ENCODE measurements around the gene PIAS4.
"Not testable (repeated sequence)": the region's sequence is repeated elsewhere in the genome, so short reads cannot be mapped to it uniquely, and the experiment has no call there.

Gene PIAS4

DNA sequence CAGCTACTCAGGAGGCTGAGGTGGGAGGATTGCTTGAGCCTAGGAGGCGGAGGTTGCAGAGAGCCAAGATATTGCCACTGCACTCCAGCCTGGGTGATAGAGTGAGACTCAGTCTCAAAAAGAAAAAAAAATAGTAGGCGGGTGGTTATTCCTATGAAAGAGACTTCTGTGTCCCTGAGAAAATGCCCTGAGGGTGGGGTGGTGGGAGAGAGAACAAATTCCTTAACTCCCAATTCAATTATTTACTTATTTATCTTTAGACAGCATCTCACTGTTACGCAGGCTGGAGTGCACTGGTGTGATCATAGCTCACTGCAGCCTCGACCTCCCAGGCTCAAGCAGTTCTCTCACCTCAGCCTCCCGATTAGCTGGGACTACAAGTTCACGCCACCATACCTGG lies 11.9 kb upstream of the PIAS4 start:
- no peak for DNase-seq (ENCODE audit: low read depth in 2 of 2)

- DNase-seq (ENCODE audit: low read depth in 2 of 2) = not testable (repeated sequence)
Measured at GRCh38 chr19:3998667-3999412, 8.7 kb upstream of the PIAS4 start.

DNA sequence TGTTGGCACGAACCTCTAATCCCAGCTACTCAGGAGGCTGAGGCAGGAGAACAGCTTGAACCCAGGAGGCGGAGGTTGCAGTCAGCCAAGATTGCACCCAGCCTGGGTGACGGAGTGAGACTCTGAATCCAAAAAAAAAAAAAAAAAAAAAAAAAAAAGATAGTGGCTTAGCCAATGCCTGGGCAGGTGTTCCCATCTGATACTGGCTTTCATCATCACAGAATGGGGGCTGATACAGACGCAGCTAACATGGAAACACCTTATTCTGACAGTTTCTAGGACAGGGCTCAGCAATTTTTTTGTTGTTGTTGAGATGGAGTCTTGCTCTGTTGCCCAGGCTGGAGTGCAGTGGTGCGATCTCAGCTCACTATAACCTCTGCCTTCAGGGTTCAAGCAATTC lies 6.7 kb upstream of the PIAS4 start:
- DNase-seq (ENCODE audit: low read depth in 2 of 2) = not testable (repeated sequence)

DNA sequence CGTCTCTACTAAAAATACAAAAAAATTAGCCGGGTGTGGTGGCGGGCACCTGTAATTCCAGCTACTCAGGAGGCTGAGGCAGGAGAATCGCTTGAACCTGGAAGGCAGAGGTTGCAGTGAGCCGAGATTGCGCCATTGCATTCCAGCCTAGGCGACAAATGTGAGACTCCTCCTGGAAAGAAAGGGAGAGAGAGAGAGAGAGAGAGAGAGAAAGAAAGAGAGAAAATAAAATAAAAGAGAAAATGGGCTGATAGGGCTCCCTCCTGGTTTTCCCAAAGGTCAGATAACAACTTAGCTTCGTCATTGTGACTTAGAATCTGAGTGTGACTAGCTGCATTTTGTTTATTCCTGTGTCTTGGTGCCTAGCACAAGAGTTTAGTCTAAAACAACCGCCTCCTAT lies 2.1 kb upstream of the PIAS4 start:
- not testable (repeated sequence) for DNase-seq (ENCODE audit: low read depth in 2 of 2)

GRCh38 chr19:4007836-4008539 lies 452 bp downstream of the PIAS4 start:
- no peak for DNase-seq (ENCODE audit: low read depth in 2 of 2)

DNA sequence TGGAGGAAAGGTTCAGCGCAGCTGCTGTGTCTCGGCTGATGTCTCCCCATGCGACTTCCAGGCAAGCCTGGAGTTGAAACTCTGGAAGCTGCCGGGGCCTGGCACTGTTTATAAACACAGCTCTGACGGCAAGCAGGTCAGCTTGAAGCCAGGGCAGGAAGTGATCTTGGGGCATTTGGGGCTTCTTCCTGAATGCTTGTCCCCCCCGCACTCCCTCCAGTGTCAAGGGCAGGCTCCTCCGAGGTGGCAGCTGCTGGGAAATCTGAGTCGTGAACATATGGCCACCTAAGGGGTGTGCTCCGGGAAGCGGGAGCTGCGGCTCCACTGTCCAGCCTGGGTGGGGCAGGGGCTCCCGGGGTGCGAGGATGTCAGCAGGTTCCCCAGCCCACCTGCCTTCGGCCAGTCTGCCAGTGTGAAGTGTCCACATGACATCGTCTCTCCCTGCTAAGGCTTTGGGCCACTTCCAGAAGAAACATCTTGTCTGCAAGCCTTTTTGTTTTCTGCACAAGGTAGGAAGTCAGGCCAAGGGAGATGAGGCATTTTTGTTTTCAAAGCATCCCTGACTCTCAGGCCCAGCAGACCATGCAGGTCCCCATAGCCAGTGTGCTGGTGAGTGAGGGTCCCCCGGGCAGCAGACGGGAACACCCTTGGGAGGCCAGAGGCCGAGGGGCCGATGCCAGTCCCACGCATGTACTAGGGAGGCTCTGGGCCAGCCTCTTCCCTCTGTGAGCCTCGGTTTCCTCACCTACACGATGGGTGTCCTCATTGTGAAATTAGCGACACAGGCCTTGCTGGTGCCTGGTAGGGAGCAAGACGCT lies 2.7 kb downstream of the PIAS4 start:
- no peak for DNase-seq (ENCODE audit: low read depth in 2 of 2)

- no peak for DNase-seq (ENCODE audit: low read depth in 2 of 2)
Measured at GRCh38 chr19:4010808-4011110, 3.2 kb downstream of the PIAS4 start.

GRCh38 chr19:4011430-4011829 lies 3.9 kb downstream of the PIAS4 start:
- DNase-seq (ENCODE audit: low read depth in 2 of 2) = not testable (repeated sequence)

DNA sequence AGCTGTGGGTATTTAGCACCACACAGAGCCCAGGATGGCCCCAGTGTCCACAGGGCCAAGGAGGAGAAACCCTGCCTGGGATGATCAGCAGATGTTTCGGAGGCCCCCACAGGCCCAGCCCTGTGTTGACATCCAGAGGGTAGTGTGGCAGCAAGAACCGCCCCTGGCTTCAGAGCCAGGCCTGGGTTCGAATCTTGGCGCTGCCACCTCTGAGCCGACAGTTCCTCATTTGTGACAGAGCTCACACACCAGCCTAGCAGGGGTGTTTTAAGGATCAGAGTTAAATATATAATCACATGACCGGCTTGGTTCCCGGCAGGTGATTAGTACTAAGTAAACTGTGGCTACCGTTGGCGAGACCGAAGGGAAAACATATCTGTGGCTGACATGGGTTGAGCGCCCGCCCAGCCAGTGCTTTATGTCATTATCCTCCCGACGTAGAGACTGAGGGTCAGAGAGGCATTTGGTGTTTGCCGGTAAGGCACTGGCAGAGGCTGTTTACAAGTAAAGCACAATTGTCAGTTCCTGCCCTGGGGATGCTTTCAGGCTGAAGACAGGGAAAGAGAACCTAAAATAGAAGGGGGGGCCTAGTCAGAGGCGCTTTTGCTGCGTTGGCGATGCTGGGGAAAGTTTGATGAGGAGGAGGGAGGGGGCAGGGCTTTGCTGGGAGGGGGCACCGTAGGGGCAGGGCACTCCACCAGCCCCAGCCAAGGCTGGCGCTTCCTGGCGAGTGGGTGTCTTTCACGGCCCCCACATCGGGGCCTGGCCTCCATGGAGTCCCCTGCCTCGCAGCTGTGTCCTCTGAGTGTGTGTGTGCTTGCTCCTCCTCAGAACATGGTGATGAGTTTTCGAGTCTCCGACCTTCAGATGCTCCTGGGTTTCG lies 4.8 kb downstream of the PIAS4 start:
- DNase-seq (ENCODE audit: low read depth in 2 of 2) = no peak

GRCh38 chr19:4012975-4013634 lies 5.6 kb downstream of the PIAS4 start:
- no peak for DNase-seq (ENCODE audit: low read depth in 2 of 2)

DNA sequence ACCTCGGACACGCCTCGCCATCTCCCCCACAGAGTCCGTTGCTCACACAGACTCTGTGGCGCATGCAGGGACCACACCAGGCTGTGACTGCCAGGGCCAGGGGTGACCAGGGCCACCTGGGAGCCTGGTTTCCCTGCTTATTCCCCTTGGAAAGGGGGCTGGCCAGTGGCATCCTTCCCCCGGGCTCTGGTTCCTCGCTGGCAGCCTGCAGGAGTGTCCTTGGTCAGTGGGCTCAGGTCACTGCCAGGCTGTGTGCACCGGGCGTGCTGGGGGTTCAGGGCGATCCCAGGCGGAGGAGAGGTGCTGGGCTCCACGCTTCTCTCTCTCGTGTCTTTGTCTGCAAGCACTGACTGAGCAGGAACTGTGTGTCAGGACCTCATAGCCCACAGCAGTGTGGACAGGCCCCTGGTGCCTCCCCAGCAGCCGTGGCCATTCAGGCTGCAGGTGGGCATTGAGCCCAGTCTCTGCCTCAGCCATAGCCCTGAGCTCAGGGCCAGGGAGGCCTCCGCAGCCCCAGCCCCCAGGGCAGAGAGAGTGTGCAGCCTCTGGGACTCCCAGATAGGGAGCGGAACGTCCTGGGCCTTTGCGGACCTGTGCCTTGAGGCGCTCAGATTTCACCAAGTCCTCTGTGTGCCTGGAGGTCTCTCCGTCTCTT lies 6.5 kb downstream of the PIAS4 start:
- no peak for DNase-seq (ENCODE audit: low read depth in 2 of 2)

DNA sequence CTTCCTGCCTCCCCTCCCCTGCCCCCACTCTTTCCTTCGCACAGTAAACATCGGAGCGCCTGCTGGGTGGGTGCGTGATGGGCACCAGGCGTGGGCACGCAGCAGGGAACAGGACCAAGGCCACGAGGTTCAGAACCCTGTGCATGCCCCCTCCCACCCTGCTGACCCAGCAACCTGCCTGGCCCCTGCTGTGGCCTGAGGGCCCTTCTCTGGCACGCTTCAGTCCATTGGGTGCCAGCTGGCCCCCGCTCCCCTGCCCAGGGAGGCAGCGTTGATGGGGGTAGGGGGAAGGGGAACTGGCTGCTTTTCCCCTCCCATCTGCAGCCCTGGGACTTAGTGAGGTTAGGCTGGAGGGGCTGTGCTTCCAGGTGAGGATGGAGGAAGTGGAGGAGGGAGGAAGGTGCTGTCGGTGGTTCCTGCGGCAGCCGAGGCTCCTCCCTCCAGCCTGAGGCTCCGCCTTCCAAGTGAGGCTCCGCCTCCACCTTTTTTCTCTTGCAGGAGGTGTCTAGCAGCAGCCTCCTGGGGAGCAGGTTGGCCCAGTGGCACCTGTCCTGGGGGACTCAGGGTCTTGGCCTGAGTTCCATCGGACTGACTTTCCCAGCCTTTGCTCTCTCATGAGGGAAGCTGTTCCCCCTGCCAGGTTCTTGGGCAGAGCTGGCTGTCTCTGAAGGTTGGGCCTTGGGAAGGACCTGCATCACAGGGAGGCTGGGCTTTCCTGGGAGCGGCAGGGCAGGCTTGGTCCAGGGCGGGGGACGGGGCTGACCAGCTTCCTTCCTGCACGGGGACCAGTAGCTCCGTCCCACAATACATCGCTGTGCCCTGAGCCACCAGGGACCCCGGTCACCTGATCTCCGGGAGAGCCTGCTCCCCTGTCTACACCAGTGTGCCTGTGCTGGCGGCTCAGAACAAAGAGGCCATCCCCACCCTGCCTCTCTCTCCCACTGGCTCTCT lies 7.3 kb downstream of the PIAS4 start:
- peak; percentile 30 to 34 for DNase-seq (ENCODE audit: low read depth in 2 of 2)

GRCh38 chr19:4015705-4016402 lies 8.3 kb downstream of the PIAS4 start:
- DNase-seq (ENCODE audit: low read depth in 2 of 2) = no peak

DNA sequence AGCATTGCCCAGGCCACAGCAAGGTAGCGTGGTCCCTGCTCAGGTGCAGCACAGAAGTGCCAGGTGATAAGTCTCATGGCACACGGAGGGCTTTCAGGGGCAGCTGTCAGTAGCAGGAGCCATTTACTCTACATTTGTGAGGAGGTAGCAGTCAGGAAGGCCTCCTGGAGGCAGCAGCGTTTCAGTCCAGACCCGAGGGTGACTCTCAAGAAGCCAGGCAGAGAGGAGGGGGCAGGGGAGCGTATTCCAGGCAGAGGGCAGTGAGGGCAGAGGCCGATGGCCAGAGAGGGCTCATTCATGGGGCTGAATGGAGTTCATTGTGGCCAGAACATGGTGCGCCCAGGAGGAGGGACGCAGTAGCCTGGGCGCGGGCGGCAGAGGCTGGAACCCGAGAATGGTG lies 8.9 kb downstream of the PIAS4 start:
- DNase-seq (ENCODE audit: low read depth in 2 of 2) = no peak

DNA sequence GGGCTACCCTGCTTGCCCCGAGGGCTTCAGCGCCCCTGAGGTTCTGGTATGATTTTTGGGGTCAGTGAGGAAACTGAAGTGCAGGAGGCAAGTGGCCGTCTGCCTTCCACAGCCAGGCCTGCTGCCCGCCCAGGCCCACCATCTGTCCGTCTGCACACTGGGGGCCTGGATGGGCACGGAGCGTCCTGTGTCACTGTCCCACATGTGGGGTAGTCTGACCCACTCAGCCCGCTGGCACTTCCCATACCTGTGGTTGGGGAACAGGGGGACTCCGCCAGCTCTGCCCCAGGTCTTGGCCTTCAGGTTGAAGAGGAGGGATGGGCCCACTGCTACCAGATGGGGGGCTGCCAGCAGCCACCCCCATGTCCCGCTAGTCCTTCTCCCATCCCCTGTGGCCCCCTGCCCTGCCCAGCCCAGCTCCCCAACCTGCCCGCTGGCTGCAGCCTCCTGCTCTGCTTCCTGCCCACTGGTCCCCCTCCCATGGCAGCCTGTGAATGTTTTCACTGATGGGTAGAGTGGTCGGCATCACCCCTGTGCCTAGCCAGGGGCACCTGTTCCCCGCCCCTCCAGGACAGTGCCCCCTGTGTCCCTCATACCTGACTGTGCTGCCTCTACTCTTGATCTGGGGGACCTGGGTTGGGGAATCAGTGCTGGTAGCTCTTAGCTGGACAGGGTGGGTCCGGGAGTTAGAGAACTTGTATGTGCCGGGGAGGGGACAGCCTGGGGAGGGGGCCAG lies 9.5 kb downstream of the PIAS4 start:
- no peak for DNase-seq (ENCODE audit: low read depth in 2 of 2)

DNA sequence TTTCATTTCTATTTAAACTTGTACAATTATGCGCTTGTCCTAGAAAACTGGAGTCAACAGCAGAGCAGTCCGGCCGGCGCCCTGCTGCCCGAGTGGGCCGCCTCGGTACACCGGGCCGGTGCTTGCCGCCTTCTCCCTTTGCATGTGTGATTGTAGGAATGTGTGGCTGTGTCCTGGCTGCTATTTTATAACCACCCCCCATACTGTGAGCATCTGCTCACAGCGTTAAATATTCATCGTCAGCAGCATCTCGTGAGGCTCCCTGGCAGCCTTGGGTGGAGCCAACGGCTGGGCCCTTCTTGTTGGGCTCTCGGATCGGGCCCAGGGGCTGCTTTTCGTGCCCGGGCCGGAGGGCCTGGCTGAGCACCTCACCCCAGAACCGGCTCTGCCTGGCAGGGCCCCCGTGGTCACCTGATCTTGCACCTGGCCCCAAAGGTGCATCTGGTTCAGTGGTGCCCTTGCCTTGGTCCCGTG lies 10.6 kb downstream of the PIAS4 start:
- DNase-seq (ENCODE audit: low read depth in 2 of 2) = no peak

DNA sequence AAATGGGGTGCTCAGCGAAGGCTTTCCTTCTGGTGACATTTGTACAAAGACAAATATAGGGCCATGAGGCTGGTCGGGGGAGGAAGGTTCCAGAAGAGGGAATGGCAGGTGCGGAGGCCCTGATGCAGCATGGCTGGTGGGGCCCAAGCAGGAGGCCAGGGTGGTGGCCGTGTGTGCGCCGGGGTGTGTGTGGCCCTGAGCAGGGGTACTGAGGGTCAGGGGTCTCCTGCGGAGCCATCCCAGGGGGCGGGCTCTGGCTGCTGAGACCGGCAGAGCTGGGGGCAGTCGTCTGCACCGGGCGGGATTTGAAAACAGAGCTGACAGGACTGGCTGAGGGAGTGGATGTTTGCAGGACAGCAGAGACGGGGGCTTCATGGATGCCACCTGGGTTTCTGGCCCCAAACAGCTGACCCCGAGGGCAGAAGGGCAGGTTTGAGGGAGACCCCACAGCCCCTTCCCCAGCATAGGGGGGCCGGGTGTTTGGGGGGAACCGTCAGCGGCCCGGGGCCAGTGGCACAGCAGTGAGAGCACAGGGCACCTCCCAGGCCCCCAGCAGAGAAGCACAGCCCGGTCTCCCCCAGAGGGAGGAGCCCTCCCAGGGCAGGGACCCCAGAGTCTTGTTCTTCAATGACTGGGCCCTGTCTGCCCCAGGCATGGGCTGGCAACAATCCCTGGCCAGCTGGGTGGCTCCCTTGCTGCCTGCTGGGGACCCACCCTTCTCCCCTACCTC lies 11.4 kb downstream of the PIAS4 start:
- no peak for DNase-seq (ENCODE audit: low read depth in 2 of 2)
